ENCODE measurements around the gene CDHR5.

DNA sequence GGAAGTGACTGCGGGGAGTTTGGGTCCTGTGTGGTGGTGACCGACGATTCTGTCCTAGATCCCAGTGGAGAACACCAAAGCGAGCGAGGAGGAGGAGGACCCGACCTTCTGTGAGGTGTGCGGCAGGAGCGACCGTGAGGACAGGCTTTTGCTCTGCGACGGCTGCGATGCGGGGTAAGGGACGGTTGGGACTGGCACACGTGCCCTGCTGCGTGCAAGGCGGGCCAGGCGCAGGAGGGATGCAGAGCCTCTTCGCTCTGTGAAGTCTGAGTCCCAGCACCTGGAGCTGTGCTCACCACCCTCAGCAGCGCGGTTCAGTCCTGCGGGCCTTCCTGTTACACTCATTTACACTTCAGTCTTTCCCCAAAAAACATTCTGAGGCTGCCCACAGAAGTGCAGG is 32.3 kb downstream of the CDHR5 start:
- TF ChIP-seq YY1 (IDR thresholded peaks at IDR 0.05; ENCODE audit: insufficient read depth, insufficient read length) = no peak
- TF ChIP-seq ZNF274 (IDR thresholded peaks at IDR 0.05; ENCODE audit: low read depth, low read length) = no peak
- no peak for TF ChIP-seq SUZ12 (IDR thresholded peaks at IDR 0.05; ENCODE audit: extremely low read depth, insufficient read depth, insufficient read length)
